Neutrophil (primary cell): ENCODE results near the gene PDGFC.
A peak's percentile ranks its signal among the peaks of the same experiment; 100 is the strongest.

Source experiments
- H3K27ac ChIP-seq: fragments of 200-600 bp; sonication (generic); 2 replicates; pipeline ENCODE4 v1.5.1; 2016; ENCODE audit warnings: mild to moderate bottlenecking, moderate library complexity
- H3K27me3 ChIP-seq: fragments of 200-600 bp; sonication (generic); 2 replicates; pipeline ENCODE4 v1.6.0; 2016; ENCODE audit warnings: mild to moderate bottlenecking
- H3K36me3 ChIP-seq: fragments of 200-600 bp; sonication (generic); 2 replicates; pipeline ENCODE4 v1.5.1; 2017
- H3K4me1 ChIP-seq, 2 experiments: fragments of 200-600 bp in 1 of 2; sonication (generic) in 1 of 2; 1 replicate in 1 of 2; 2 replicates in 1 of 2; pipeline versions ENCODE4 v1.5.1 to v1.6.1; 2013 to 2016; ENCODE audit warnings: low read depth in 1 of 2, low read length in 1 of 2, mild to moderate bottlenecking in 1 of 2, moderate library complexity in 1 of 2; ENCODE audit not compliant: control insufficient read depth in 1 of 2, insufficient read depth in 1 of 2
- H3K4me3 ChIP-seq, 2 experiments: fragments of 200-600 bp in 1 of 2; sonication (generic) in 1 of 2; 1 replicate in 1 of 2; 2 replicates in 1 of 2; pipeline ENCODE4 v1.5.1; 2013 to 2016; ENCODE audit warnings: low read depth in 1 of 2, low read length in 1 of 2, mild to moderate bottlenecking in 1 of 2, moderate library complexity in 1 of 2
- H3K9me3 ChIP-seq: fragments of 200-600 bp; sonication (generic); 2 replicates; pipeline ENCODE4 v1.5.1; 2016
- TF ChIP-seq, protein P1 (sequence below): fragments of 200-600 bp; sonication (generic); IDR thresholded peaks from 2 replicates; pipeline ENCODE4 v1.5.1; 2016; ENCODE audit warnings: antibody characterized with exemption

The PDGFC gene

DNA sequence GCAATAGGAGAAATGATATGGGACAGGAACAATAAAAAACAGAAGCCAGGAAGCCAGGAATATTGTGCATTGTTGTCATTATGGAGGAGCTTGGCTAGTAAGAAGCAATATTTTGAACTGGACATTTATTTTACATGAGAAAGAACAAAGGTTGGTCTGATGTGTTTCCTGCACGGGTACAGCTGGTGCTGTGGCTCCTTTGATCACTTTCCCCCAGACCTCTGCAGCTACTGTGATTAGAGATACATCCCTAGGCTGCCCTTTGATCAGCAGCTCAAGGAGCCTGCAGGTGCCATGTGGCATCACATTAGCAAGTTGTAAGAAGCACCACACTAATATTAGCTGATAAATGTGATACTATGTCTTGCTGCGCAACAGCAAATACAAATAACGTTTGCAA is 2.5 kb downstream of the PDGFC start:
- TF ChIP-seq, protein P1, sequence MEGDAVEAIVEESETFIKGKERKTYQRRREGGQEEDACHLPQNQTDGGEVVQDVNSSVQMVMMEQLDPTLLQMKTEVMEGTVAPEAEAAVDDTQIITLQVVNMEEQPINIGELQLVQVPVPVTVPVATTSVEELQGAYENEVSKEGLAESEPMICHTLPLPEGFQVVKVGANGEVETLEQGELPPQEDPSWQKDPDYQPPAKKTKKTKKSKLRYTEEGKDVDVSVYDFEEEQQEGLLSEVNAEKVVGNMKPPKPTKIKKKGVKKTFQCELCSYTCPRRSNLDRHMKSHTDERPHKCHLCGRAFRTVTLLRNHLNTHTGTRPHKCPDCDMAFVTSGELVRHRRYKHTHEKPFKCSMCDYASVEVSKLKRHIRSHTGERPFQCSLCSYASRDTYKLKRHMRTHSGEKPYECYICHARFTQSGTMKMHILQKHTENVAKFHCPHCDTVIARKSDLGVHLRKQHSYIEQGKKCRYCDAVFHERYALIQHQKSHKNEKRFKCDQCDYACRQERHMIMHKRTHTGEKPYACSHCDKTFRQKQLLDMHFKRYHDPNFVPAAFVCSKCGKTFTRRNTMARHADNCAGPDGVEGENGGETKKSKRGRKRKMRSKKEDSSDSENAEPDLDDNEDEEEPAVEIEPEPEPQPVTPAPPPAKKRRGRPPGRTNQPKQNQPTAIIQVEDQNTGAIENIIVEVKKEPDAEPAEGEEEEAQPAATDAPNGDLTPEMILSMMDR: no peak
- H3K9me3 ChIP-seq: no peaks in the 10 kb centered on the region
- peaks cover 44 to 49% of the 10 kb centered on the region in 2 experiments for H3K4me1 ChIP-seq
- H3K27me3 ChIP-seq: peaks cover 24% of the 10 kb centered on the region
- H3K4me3 ChIP-seq: no peak overlapping the region
- no peak overlapping the region for H3K27ac ChIP-seq
- H3K36me3 ChIP-seq: no peaks in the 10 kb centered on the region

DNA sequence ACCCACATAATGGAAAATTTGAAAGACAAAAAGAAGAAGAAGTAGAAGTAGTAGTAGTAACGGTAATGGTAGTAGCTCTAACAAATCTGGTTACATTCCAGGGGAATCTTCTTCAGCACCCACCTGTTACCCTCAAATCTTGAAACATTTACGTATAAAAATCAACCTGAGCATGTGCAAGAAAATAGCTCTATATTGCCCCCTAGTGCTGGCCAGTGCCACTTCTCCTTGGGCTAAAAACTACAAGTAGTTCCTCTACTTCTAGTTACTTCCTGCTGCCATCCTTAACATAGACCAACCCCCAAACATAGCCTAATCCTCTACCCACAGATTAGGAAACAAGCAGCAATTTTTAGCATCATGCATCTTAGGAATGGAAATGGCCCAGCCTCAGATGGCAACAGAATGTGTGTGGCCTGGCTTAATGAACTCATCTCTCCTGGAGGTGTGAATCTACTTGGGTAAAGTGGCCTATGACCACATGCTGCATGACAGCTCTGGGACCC is 3.1 kb downstream of the PDGFC start:
- H3K27ac ChIP-seq: no peak overlapping the region

DNA sequence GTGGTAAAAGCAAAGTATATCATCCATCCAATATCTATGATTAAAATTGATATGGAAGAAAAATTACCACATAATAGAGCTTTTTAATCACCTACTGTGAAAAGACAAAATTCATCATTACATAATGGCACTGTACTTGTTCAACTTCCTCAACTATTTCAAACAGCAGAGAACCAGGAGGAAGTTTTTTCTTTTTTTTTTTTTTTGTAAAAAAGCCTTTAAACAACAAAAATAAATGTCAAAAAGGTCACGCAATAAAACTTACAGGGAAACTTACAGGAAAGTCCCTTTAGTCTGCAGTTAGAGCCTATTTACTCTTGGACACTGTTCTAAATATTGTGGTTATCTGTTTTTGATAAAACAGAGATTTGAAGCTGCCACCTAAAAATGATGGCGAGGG is 4.8 kb downstream of the PDGFC start:
- no peaks in the 10 kb centered on the region for H3K36me3 ChIP-seq
- peaks cover 36 to 41% of the 10 kb centered on the region in 2 experiments for H3K4me1 ChIP-seq
- H3K9me3 ChIP-seq: no peaks in the 10 kb centered on the region
- H3K27ac ChIP-seq: peak overlapping the region; percentile 63
- H3K4me3 ChIP-seq: no peak overlapping the region
- peaks cover 16% of the 10 kb centered on the region for H3K27me3 ChIP-seq
- TF ChIP-seq, protein P1: no peak

More for the DNA sequence above, 3.1 kb downstream of the PDGFC start:
- Histone ChIP-seq H3K4me3 (no peak overlapping the region), H3K9me3 (no peaks in the 10 kb centered on the region), H3K4me1 (peaks cover 44 to 49% of the 10 kb centered on the region in 2 experiments), H3K36me3 (no peaks in the 10 kb centered on the region), H3K27me3 (peaks cover 24% of the 10 kb centered on the region)
- TF ChIP-seq, protein P1: peak; percentile 73

DNA sequence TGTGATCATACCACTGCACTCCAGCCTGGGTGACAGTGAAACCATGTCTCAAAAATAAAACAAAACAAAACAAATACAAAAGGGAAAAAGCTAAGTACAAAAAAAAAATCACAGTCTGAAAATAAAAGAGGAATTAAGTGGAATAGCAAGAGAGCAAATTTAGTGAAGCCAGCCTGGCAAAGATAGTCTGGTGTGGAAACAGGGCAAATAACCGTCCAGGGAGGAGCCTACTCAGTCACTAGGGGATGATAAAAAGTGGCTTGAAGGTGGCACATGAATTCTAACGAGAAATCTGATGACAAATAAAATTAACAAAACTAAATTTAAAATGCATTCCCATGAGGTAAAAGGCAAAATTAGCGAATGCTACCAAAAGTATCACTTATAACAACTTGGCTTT is 8.2 kb downstream of the PDGFC start:
- no peaks in the 10 kb centered on the region for H3K36me3 ChIP-seq
- H3K27me3 ChIP-seq: no peaks in the 10 kb centered on the region
- TF ChIP-seq, protein P1: no peak
- H3K9me3 ChIP-seq: no peaks in the 10 kb centered on the region
- H3K27ac ChIP-seq: no peak overlapping the region
- H3K4me1 ChIP-seq: peaks cover 15 to 26% of the 10 kb centered on the region in 2 experiments
- no peak overlapping the region for H3K4me3 ChIP-seq

DNA sequence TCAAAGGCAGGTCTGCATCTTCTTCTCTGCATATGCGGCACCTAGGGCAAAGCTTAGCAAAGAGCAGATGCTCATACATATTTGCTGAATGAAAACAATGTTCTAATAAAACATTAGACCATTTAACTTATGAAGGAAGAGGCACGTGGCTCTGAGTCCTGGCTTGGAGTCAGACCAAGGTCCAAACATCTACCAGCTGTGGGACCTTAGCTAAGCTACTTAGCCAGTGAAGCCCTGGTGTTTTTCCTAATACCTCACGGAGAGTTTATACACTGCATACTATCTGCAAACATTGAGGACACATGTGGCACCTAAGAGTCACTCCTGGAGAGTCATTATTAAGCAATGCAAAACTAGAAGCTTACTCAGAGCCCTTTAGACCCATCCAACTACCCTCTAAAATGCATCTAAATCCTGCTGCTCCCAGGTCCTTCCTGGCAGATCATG is 9.0 kb downstream of the PDGFC start:
- no peaks in the 10 kb centered on the region for H3K27me3 ChIP-seq
- TF ChIP-seq, protein P1: no peak
- H3K4me3 ChIP-seq: no peak overlapping the region
- H3K4me1 ChIP-seq: peaks cover 15 to 27% of the 10 kb centered on the region in 2 experiments
- H3K36me3 ChIP-seq: no peaks in the 10 kb centered on the region
- H3K27ac ChIP-seq: no peak overlapping the region
- H3K9me3 ChIP-seq: no peaks in the 10 kb centered on the region

DNA sequence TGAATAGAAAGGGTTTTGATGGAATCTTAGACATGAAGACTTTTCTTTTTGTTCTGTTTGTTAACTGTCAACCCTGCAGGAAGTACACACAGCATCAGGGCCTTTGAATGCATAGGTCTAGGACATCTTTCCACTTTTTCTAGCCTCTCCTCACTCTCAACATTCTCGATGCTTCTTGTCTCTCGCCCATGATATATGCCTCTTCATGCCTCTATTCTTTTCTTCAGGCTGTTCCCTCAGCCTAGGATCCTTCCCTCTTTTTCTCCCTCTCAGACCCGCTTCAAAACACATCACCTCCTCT is 9.6 kb downstream of the PDGFC start:
- no peak overlapping the region for H3K27ac ChIP-seq
- H3K4me1 ChIP-seq: peaks cover 10 to 22% of the 10 kb centered on the region in 2 experiments
- H3K27me3 ChIP-seq: no peaks in the 10 kb centered on the region
- H3K9me3 ChIP-seq: no peaks in the 10 kb centered on the region
- no peak overlapping the region for H3K4me3 ChIP-seq
- H3K36me3 ChIP-seq: no peaks in the 10 kb centered on the region
- TF ChIP-seq, protein P1: no peak
